GM04503 (cell line): ENCODE measurements around the gene AARS2.

Source experiments
- DNase-seq: peaks from one replicate; pipeline ENCODE4 v3.0.0-alpha.2; 2012; ENCODE audit warnings: low read depth

The AARS2 gene

DNA sequence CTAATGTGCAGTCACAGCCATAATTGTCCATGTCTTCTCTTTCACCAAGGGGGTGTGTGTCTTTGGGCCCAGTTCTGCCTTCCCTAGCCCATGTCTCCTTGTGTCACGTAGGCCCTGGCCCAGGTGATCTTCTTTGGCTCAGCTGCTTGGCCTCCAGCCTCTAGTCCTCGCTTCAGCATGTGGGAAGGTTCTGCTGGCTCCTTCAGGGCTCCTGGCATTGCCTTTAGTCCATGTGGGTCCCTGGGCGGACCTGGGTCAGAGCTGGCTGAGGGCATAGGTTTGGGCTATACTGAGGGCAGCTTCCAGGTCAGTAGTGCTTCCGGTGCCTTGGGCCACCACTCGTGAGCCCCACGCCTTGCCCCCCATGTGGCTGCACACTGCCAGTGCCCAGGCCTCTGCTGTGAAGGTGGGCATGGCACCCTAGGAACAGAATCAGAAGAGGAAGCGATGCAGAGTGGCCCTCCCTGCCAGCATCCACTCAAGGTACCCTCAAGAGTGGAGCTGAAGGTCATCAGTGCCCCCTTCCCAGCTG lies 12.8 kb downstream of the AARS2 start:
- no peak for DNase-seq

DNA sequence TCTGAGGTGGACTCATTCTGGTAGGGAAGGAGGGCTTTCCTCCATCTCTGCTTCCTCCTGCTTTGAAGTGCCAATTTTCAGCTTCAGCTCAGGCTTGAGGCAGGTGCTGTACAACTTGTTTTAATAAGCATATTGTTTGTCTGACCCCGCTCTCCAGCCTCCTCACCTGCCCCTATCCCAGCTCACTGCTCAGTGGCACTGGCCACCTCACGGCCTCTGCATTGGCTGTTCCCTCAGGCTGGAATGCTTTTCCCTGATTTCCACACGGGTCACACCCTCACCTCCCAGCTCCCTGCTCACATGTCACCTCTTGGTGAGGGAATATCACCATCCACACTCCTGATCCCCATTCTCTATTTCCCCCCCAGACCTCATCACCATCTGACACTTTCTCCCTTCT lies 14.3 kb downstream of the AARS2 start:
- no peak for DNase-seq

DNA sequence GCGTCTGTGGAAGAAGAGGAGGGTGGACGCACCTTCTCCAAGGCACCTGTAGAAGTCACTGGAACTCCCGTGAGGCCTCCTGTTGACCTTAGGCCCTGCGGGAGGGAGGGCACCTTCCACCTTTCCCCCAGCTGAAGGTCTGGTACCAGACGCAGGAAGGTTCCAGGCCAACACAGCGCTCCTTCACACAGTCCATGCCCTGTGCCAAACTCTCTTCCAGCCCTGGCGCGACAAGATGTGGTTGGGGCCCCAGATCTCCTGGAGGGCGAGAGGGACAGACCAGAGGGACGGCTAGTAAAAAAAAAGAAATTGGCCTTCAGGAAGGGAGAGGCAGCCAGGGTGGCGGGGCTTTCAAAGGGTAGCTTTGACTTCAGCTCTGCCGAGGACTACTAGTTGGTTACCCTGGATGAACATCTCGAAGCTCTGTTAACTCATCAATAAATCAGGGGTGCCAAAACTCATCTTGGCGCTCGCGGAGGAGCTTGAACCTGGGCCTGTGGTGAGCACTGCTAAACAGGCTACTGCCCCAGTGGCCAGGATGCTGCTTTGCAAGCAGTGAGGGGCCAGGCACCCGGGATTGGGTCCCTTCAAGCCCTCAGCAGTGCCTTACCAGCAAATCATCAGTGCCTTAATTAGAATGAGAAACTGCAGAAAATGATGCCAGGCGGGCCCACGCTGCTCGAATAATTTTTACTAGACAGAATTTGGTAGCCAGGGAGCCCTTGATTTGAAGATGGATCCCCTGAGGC lies 14.9 kb downstream of the AARS2 start:
- DNase-seq: no peak

DNA sequence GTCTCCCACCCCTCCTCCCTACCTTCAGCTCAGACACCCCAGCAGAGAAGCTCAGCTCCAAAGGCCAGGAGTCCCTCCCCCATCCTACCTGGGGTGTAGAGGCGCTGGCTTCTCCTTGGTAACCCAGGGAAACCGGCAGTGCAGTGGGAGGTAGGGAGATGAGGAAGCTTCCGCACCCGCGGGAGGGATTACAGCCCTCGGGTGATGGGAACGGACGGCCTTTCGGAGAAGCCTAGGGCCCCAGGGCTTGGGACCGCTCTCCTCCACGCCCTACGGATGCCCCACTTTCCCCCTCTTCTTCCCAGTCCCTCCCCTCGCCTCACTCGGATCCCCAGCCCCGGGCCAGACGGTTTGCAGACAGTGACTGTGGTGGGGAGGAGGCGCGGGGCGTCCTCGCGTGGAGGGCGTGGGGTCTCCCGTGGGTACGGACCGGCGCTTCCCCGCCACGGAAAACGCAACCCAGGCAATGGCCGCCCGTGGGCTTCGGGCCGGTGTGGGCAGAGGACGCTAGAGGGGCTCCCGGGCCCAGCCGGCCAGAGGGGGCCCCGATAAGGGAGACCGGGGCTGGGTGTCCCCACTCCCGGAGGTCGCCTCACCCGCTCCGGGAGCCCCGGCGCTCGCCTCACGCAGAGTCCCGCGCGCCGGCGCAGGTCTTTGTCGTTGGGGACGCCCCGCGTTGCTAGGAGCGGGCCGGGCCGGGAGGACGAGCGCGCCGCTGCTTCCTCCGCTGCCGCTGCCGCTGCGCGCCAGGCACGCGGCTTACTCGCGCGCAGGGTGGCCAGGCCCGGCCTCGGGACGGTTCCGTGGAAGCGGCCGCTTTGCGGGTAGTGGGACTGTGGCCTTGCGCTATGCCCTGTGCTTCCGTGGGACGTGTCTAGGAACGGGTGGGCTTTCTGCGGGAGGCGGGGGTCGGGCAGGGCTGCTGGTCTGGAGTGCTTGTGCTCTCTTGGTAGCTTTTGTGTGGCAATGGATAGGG lies 15.8 kb downstream of the AARS2 start:
- DNase-seq: no peak

DNA sequence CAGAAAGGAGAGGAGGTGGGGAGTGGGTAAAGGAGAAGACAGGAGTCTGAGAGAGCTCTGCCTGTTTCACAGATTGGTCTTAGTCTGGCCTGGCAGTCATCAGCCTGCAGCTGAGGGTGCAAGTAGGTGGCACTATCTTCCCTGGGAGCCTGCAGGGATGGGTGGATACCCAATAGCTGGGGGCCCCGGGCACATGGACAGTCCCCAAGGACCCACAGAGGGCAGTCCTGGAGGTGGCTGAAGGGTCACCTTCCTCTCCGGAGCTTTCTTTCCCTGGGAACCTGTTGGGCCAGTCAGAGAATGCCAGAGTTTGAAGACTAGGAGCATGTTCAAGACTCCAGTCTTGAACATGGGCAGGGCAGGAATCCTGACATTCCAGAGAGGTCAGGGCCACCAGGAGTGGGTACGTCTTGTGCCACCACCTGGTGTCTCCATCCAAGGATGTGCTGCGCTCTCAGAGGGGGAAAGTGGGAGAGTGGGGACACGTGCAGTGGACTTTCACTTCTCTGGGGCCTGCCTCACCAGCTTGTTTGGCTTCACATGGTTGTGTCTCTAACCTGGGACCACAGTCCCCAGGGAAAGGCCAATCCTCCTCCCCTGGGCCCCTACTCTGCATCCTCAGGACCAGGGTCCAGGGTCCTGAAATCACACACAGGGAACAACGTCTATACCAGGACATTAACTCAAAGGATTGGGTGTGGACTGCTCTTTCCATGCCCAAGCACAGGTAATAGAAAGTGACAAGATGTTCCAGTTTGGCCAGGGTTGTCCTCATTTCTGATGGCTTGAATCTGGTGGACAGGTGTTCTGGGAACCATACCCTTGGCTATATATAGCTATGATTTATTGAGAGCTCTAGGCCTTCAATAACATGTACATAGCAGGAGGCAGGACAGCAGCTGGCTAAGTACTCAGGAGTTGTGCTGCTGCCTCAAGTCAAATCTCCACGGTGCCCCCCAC lies 18.0 kb downstream of the AARS2 start:
- no peak for DNase-seq

DNA sequence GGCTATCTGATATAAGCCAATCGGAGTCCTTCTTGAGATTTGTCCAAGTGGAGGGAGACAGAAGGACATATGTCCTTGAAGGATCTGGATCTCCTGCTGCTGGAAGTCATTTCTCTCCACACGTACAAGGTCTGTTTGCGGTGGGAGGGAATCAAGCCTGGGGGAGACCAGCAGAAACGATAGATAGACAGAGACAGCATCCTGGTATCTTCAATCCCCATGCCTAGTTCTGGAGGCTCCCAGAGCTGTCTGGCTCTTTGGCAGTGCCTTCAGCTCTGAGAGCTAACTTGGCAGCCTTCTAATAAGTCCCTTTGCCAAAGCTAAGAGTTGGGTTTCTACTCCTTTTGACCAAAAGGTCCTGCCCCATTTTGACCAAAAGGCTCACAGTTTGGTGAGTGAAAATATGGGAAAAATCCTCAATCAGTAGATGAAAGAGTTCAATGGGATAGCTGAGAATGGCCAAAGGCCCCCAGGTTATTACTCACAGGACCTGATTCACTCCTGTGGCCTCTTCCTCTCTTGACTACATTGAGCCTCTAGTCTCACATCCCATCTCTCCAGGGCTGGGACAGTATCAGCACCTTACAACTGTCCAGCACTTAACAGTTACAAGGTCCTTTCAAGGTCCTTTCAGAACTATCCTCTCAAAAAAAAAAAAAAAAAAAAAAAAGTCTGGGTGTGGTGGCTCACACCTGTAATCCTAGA lies 20.3 kb downstream of the AARS2 start:
- no peak for DNase-seq

DNA sequence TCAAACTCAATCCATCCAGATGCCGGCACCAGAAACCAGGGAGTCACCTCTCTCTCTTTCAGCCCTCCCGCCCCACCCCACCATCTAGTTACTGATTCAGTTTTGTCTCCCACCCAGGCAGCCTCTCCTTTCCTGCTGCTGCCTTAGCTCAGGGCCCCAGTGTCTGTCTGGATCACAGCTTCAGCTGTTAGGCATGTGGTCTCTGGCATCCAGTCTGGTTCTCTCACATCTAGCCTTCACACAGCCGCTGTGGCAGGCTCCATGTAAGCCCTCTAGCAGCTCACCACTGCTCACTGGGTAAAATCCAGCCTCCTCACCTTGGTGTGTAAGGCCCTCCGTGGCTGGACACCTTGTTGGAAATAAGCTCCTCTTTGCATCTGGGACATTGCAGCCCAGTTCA lies 21.3 kb downstream of the AARS2 start:
- no peak for DNase-seq

DNA sequence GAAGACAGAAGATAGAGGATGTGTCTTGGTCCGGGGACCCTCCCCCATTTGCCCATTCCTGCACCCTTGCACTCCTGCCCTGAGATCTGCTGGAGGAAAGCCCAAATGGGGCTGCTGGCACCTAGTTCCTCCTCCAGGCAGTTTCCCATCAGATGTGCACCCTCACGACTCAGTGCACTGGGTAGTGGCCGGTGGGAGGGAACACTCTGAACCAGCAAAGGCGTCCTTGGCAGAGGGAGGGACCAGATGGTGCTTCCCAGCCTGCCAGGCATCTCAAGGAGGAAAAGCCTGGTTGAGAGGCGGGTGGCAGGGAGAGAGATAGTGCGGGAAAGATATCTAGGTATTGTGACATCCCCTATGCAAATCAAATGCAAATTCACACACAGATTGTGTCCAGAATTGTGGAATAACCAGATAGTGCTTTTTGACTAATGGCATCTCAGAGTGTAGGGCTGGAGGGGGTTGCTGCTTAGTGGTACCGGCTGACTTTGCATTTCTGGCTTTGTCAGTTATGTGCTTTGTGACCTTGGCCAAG lies 23.4 kb downstream of the AARS2 start:
- DNase-seq: no peak

DNA sequence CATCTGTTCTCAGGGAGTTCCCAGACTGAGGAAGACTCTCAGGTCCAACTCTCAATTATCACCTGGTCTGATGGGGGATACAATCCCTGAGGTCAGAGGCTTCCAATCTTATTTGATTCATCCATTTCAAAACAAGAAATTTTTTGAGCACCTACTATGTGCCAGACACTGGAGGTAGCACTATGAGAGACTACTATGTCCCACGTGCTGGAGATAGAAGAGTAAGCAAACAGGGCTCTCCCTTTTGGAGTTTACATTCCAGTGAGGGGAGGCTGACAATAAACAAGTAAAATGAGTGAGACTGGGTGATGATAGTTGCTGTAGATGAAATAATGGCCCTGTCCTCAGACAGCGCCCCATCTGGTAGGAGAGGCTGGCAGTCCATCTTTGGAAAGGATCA lies 26.4 kb downstream of the AARS2 start:
- DNase-seq: no peak

DNA sequence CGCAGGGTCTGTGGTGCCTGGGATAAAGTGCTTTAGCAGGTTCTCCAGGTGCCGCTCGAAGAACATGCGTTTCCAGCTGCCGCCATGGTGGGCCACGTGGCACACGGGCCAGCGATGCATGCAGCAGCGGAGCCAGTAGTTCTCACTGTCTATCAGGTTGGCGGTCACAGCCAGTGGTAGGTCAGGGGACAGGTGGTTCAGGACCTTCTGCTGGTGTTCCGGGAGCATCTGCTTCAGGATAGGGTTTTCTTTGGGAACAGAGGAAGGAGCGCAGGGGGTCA lies 26.9 kb downstream of the AARS2 start:
- DNase-seq: no peak

DNA sequence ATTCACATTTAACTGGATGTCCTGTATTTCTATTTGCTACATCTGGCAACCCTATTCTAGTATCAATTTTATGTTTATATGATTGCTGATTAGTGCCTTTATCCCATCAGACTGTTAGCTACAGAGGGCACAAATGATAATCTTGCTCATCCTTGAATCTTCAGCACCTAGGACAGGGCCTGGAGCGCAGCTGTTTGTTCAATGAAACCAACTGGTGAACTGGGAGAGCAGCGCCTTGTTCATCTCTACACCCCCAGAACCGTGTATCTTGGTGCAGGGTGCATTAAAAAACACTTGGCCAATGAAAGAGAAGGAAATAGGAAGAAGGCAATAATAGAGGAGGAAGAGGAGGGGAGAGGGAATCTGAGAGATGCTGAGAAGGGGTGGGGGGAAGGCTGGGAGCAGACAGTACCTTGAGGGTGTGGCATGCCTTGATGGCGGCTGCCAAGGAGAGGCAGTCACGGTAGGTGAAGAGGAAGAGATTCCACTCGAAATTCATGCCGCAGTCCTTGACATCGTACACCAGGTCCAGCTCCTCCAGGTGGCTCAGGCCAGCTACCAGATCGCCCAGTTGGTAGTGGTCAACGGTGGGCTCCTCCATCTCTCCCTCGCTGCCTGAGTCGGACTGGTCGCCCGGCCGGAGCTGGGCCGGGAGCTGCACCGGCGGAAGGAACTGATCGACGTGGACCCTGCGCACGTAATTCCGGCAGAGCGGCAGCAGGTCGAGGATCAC lies 27.4 kb downstream of the AARS2 start:
- no peak for DNase-seq

DNA sequence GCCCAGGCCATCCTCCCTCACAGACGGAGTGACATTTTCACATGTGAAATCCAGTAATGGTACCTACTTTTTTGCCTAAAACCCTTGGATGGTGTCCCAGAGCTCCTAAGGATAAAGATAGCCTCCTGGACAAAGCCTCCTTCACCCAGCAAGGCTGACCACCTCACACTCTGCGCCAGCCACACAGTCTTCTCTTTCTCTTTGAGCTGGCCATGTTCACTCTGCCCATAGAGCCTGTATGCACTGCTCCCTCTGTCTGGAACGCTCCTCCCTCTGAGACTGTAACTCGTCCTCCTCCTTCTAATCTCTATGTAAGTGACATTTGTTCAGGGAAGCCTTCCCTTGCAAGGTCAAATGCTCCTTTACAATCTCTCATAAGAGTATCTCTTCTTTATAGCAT lies 28.3 kb downstream of the AARS2 start:
- DNase-seq: no peak

DNA sequence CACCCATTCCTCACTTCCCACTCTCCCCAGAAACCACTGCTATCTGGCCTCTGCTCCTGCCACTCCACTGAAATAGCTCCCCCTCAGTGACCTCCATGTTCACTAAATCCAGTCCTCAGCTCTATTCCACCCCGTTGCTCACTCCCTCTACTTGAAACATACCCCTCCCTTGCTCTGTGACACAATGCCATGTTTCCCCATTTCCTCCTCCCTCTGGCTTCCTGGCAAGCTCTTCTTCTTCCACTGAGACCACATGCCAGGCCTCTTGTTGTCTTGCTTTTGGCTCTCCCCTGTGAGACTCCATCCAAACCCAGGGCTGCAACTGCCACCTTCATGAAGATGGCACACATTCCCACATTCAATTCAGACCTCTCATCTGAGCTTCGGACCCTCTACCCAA lies 29.0 kb downstream of the AARS2 start:
- DNase-seq: no peak

DNA sequence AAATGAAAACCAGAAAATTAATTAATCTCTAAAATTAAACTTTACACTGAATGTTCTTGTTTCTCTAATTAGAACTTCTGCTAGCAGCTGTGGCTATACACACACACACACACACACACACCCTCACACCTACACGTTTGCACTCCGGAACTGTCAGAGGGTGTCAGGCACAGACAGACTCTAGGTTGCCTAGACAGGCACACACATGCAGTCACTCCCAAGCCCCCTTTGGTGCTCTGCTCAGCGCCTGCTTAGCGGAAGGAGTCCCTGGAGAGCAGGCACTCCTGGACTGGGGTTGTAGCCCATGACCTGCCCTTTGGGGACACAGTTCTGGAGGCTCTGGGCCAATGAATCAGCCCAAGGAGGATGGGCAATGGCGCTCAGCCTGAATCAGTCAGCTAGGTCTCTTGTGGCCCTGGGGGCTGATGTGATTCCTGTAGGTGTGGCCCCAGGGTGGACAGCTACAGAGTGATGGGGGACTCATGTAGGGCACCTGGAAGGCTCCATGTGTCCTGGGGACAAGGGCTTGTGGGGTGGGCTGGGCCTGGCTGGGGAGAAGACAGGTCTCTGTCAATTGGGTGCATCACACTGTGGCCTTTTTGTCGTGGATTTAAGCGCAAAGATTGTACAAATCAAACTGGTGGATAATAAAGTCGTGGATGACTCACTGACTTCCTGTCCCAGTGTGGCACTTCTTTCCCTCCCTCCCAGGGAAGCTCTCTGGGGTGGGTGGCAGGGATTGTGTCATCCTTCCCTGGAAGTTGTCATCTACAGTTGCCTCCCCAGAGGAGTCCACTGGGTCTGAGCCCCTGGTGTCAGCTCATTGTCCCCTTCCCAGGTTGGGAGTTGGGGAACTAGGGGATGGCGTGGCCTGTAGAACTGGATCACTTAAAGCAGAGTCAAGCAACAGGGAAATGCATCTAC lies 34.1 kb downstream of the AARS2 start:
- no peak for DNase-seq

DNA sequence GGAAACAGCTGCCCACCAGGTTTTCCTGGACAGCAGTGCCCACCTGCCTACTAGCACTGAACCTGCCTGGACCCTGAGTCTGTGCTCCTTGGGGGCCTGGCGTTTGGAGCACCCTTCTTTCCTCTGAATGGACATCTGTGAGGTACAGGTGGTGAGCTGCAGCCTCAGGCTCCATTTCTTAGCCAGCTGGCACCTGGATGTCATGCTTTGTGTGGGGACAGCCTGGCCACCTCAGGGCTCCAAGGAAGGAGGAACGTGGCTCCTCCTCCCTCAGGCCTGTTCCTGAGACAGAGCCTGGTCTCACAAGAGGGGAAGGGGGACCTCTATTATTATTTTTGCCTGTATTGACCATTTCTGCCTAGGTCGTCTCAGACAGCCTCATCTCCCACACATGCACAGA lies 34.8 kb downstream of the AARS2 start:
- DNase-seq: no peak

DNA sequence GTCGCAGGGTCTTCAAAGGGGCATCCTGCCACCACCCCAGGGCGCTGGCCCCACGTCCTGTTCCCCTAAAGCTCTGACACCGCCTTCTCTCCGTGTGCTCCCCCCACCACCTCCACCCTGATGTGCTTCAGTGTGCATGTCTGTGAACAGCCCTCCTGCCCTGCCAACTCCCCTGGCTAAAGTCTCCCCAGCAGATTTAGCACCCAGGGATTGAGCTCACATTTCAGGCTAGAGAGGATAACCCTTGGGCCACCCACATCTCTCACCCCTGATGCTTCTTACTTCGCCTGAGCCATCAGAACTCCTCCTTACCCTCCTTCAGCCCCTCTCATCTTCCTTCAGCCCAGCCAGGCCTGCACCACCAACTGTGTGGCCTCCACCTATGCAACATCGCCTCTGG lies 35.4 kb downstream of the AARS2 start:
- no peak for DNase-seq

DNA sequence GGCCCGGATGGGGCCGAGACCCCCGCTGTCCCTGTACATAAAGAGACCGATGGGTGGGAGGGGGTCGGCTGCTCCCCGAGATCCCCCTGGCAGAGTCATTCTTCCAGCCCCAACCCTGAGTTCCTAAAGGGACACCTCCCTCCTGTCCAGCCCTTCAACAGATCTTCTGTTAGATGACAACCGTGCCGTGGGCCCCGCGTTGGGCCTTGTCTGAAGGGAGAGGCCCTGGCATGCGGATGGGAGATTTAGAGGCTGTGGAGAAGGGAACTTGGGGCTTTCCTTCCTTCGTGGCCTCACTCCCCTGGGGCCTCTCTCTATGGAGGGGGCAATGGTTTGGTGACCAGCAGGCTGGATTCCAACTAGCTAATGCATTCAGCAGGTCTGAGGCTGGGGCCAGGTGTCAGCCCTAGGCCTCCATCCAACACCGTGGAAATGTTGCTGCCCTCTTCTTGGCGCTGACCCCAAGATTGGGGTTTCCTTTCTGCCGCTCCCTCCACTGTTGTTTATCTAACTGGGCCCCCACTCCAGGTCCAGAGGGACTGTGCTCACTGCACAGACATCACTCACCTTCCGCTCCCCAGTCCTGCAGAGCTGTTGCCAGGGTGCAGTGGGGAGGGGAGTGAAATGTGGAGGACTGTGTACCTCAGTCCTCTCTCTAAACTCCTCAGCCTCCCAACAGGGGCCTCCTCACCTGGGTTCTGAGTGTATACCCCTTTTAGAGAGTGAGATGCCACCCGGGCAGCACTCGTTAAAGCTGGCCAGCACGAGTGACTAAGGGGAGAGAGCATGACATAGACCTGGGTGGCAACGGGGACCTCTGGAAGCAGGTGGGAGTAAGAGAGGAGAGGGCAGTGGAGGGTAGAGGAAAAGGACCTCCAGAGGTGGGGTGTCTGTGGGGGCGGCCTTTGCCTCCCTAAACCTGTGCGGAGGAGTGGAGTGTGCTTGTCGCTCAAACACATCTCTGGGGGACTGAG lies 36.2 kb downstream of the AARS2 start:
- DNase-seq: no peak
